ENCODE data around the gene ZNF229.
A peak's percentile ranks its signal among the peaks of the same experiment; 100 is the strongest.
"Not testable (repeated sequence)": the region's sequence is repeated elsewhere in the genome, so short reads cannot be mapped to it uniquely, and the experiment has no call there.

Gene ZNF229

GRCh38 chr19:44447916-44448674, at the start of gene ZNF229:
Gene ZNF229, minus strand, starts transcription at chr19:44448472. Its CDS starts 5,625 bp downstream, at chr19:44442847.
- H3K4me1 ChIP-seq (ENCODE audit: control insufficient read depth, insufficient read depth, low read length), result no peaks in the 10 kb centered on the region
- peak within 1 kb of the TSS; percentile 65 for H3K9ac ChIP-seq (ENCODE audit: low read depth, low read length)
- no peaks in the 10 kb centered on the region for H3K36me3 ChIP-seq (ENCODE audit: control insufficient read depth, insufficient read depth, low read length)
- no peaks in the 10 kb centered on the region for H3K27me3 ChIP-seq (ENCODE audit: control insufficient read depth, insufficient read depth, low read length)
- H3K9me3 ChIP-seq (ENCODE audit: control insufficient read depth, insufficient read depth, low read length), result peaks cover 5% of the 10 kb centered on the region
- peak within 1 kb of the TSS; percentile 90 for H3K4me3 ChIP-seq (ENCODE audit: low read depth, low read length)

- Histone ChIP-seq H3K27me3 (ENCODE audit: control insufficient read depth, insufficient read depth, low read length) (no peaks in the 10 kb centered on the region), H3K9me3 (ENCODE audit: control insufficient read depth, insufficient read depth, low read length) (peaks cover 28% of the 10 kb centered on the region), H3K36me3 (ENCODE audit: control insufficient read depth, insufficient read depth, low read length) (peaks cover 38% of the 10 kb centered on the region), H3K4me3 (ENCODE audit: low read depth, low read length) (no peak overlapping the region), H3K4me1 (ENCODE audit: control insufficient read depth, insufficient read depth, low read length) (no peaks in the 10 kb centered on the region), H3K9ac (ENCODE audit: low read depth, low read length) (no peak overlapping the region)
Measured at GRCh38 chr19:44496711-44497110, 48.4 kb upstream of the ZNF229 start.

- Histone ChIP-seq H3K4me3 (ENCODE audit: low read depth, low read length) (no peak overlapping the region), H3K36me3 (ENCODE audit: control insufficient read depth, insufficient read depth, low read length) (peaks cover 23% of the 10 kb centered on the region), H3K27me3 (ENCODE audit: control insufficient read depth, insufficient read depth, low read length) (no peaks in the 10 kb centered on the region), H3K4me1 (ENCODE audit: control insufficient read depth, insufficient read depth, low read length) (no peaks in the 10 kb centered on the region), H3K9me3 (ENCODE audit: control insufficient read depth, insufficient read depth, low read length) (peaks cover 85% of the 10 kb centered on the region), H3K9ac (ENCODE audit: low read depth, low read length) (no peak overlapping the region)
Measured at GRCh38 chr19:44476559-44477408, 28.5 kb upstream of the ZNF229 start.

GRCh38 chr19:44468730-44469129, 20.5 kb upstream of the ZNF229 start:
- H3K36me3 ChIP-seq (ENCODE audit: control insufficient read depth, insufficient read depth, low read length); H3K9ac ChIP-seq (ENCODE audit: low read depth, low read length); H3K27me3 ChIP-seq (ENCODE audit: control insufficient read depth, insufficient read depth, low read length); H3K4me3 ChIP-seq (ENCODE audit: low read depth, low read length); H3K4me1 ChIP-seq (ENCODE audit: control insufficient read depth, insufficient read depth, low read length): not testable (repeated sequence)
- H3K9me3 ChIP-seq (ENCODE audit: control insufficient read depth, insufficient read depth, low read length), result peaks cover 15% of the 10 kb centered on the region

GRCh38 chr19:44462600-44463286, 14.5 kb upstream of the ZNF229 start:
- not testable (repeated sequence) for H3K4me1 ChIP-seq (ENCODE audit: control insufficient read depth, insufficient read depth, low read length); H3K9me3 ChIP-seq (ENCODE audit: control insufficient read depth, insufficient read depth, low read length); H3K9ac ChIP-seq (ENCODE audit: low read depth, low read length); H3K4me3 ChIP-seq (ENCODE audit: low read depth, low read length); H3K27me3 ChIP-seq (ENCODE audit: control insufficient read depth, insufficient read depth, low read length); H3K36me3 ChIP-seq (ENCODE audit: control insufficient read depth, insufficient read depth, low read length)

GRCh38 chr19:44456016-44456415, 7.7 kb upstream of the ZNF229 start:
- H3K4me1 ChIP-seq (ENCODE audit: control insufficient read depth, insufficient read depth, low read length); H3K9ac ChIP-seq (ENCODE audit: low read depth, low read length); H3K4me3 ChIP-seq (ENCODE audit: low read depth, low read length); H3K36me3 ChIP-seq (ENCODE audit: control insufficient read depth, insufficient read depth, low read length); H3K9me3 ChIP-seq (ENCODE audit: control insufficient read depth, insufficient read depth, low read length); H3K27me3 ChIP-seq (ENCODE audit: control insufficient read depth, insufficient read depth, low read length): not testable (repeated sequence)

- no peaks in the 10 kb centered on the region for H3K36me3 ChIP-seq (ENCODE audit: control insufficient read depth, insufficient read depth, low read length)
- peaks cover 11% of the 10 kb centered on the region for H3K9me3 ChIP-seq (ENCODE audit: control insufficient read depth, insufficient read depth, low read length)
- H3K27me3 ChIP-seq (ENCODE audit: control insufficient read depth, insufficient read depth, low read length), result no peaks in the 10 kb centered on the region
- H3K4me1 ChIP-seq (ENCODE audit: control insufficient read depth, insufficient read depth, low read length), result no peaks in the 10 kb centered on the region
- no peak overlapping the region for H3K4me3 ChIP-seq (ENCODE audit: low read depth, low read length)
- no peak overlapping the region for H3K9ac ChIP-seq (ENCODE audit: low read depth, low read length)
Measured at GRCh38 chr19:44455100-44455499, 6.8 kb upstream of the ZNF229 start.

GRCh38 chr19:44452367-44452766, 4.1 kb upstream of the ZNF229 start:
- Histone ChIP-seq H3K4me1 (ENCODE audit: control insufficient read depth, insufficient read depth, low read length) (no peaks in the 10 kb centered on the region), H3K9ac (ENCODE audit: low read depth, low read length) (no peak overlapping the region), H3K27me3 (ENCODE audit: control insufficient read depth, insufficient read depth, low read length) (no peaks in the 10 kb centered on the region), H3K4me3 (ENCODE audit: low read depth, low read length) (no peak overlapping the region), H3K9me3 (ENCODE audit: control insufficient read depth, insufficient read depth, low read length) (peaks cover 9% of the 10 kb centered on the region), H3K36me3 (ENCODE audit: control insufficient read depth, insufficient read depth, low read length) (no peaks in the 10 kb centered on the region)

GRCh38 chr19:44451687-44452086, 3.4 kb upstream of the ZNF229 start:
- peaks cover 5% of the 10 kb centered on the region for H3K9me3 ChIP-seq (ENCODE audit: control insufficient read depth, insufficient read depth, low read length)
- no peak overlapping the region for H3K9ac ChIP-seq (ENCODE audit: low read depth, low read length)
- no peak overlapping the region for H3K4me3 ChIP-seq (ENCODE audit: low read depth, low read length)
- H3K4me1 ChIP-seq (ENCODE audit: control insufficient read depth, insufficient read depth, low read length), result no peaks in the 10 kb centered on the region
- no peaks in the 10 kb centered on the region for H3K36me3 ChIP-seq (ENCODE audit: control insufficient read depth, insufficient read depth, low read length)
- H3K27me3 ChIP-seq (ENCODE audit: control insufficient read depth, insufficient read depth, low read length), result no peaks in the 10 kb centered on the region

GRCh38 chr19:44438441-44438840, 9.8 kb downstream of the ZNF229 start:
- no peak overlapping the region for H3K9ac ChIP-seq (ENCODE audit: low read depth, low read length)
- peaks cover 5% of the 10 kb centered on the region for H3K9me3 ChIP-seq (ENCODE audit: control insufficient read depth, insufficient read depth, low read length)
- no peaks in the 10 kb centered on the region for H3K36me3 ChIP-seq (ENCODE audit: control insufficient read depth, insufficient read depth, low read length)
- no peaks in the 10 kb centered on the region for H3K27me3 ChIP-seq (ENCODE audit: control insufficient read depth, insufficient read depth, low read length)
- no peak overlapping the region for H3K4me3 ChIP-seq (ENCODE audit: low read depth, low read length)
- no peaks in the 10 kb centered on the region for H3K4me1 ChIP-seq (ENCODE audit: control insufficient read depth, insufficient read depth, low read length)

- Histone ChIP-seq H3K4me1 (ENCODE audit: control insufficient read depth, insufficient read depth, low read length) (no peaks in the 10 kb centered on the region), H3K27me3 (ENCODE audit: control insufficient read depth, insufficient read depth, low read length) (no peaks in the 10 kb centered on the region), H3K4me3 (ENCODE audit: low read depth, low read length) (no peak overlapping the region), H3K9me3 (ENCODE audit: control insufficient read depth, insufficient read depth, low read length) (peaks cover 8% of the 10 kb centered on the region), H3K9ac (ENCODE audit: low read depth, low read length) (no peak overlapping the region), H3K36me3 (ENCODE audit: control insufficient read depth, insufficient read depth, low read length) (peaks cover 6% of the 10 kb centered on the region)
Measured at GRCh38 chr19:44435441-44435840, 12.8 kb downstream of the ZNF229 start.

Data from iPS-15b (cell line).